GM19043 (cell line): ENCODE data around the gene CRACR2A.

Experiments
- ATAC-seq: cut with Tn5 transposase; IDR thresholded peaks from one replicate; pipeline ENCODE4 v1.9.1; 2021; ENCODE audit warnings: low read depth; ENCODE audit not compliant: unreplicated experiment

The CRACR2A gene

GRCh38 chr12:3628629-3629028, 124.3 kb downstream of the CRACR2A start:
- no peak for ATAC-seq

DNA sequence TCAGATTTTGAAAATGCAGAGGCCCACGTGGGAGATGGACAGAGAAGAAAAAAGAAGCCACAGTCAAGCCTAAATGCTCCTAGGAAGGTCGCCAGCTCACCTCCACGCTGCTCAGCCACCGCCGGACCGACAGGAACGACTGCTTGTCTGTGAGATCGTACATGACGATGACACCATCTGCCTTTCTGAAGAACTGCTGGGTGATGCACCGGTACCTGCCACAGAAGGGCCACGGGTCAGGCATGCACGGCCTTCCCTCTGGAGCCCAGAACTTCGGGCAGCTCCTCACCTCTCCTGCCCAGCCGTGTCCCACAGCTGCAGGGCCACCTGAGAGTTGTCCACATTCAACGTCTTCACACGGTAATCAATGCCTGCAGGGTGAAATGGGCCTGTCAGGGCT, 125.6 kb downstream of the CRACR2A start:
- no peak for ATAC-seq

- no peak for ATAC-seq
These were observed 128.6 kb downstream of the CRACR2A start for GRCh38 chr12:3624273-3624672.

GRCh38 chr12:3622822-3623690, 129.9 kb downstream of the CRACR2A start:
- no peak for ATAC-seq

DNA sequence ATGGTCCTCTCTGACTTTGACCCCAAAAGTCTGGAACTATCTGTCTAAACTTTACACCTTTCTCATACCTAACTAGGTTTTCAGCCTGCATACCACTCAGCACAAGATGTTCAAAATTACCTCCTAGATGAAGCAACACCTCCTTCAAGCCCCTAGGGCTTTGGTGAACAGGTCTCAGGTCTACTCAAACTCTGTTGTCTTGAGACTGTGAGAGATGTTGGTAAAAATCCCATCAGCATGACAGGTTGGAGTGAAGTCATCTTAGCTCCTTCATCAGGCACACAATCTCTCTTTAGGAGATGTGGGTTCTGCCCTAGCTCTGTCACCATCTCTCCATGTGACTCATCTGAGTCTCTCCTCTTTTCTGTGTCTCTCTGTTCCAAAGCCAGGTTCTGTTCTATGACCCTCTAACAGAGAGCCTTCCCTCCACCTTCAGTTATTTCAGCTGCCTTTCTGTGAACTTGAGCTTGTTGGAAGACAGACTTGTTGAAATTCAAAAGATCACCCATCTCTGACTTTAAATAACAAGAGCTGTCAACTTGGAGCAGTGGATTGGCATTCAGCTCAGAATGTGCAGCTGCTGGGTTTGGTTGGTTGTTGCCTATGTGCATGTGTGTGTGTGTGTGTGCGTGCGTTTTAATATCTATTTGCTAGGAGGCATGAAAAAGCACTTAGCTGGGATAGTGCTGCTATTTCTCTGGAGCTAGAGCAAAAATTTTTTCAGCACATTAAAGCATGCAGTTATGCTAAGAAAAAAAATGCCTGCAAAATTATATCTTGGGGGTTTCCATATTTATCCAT, 130.7 kb downstream of the CRACR2A start:
- ATAC-seq: no peak

- no peak for ATAC-seq
These were observed 132.1 kb downstream of the CRACR2A start for GRCh38 chr12:3620856-3621255.

- ATAC-seq: no peak
These were observed 135.3 kb downstream of the CRACR2A start for GRCh38 chr12:3617565-3617964.

GRCh38 chr12:3615862-3616261, 137.0 kb downstream of the CRACR2A start:
- no peak for ATAC-seq

- no peak for ATAC-seq
These were observed 138.0 kb downstream of the CRACR2A start for GRCh38 chr12:3614806-3615466.

- no peak for ATAC-seq
These were observed 139.1 kb downstream of the CRACR2A start for GRCh38 chr12:3613641-3614395.

GRCh38 chr12:3611860-3612703, 140.8 kb downstream of the CRACR2A start:
- no peak for ATAC-seq

- ATAC-seq: no peak
These were observed 145.1 kb downstream of the CRACR2A start for GRCh38 chr12:3607821-3608220.

DNA sequence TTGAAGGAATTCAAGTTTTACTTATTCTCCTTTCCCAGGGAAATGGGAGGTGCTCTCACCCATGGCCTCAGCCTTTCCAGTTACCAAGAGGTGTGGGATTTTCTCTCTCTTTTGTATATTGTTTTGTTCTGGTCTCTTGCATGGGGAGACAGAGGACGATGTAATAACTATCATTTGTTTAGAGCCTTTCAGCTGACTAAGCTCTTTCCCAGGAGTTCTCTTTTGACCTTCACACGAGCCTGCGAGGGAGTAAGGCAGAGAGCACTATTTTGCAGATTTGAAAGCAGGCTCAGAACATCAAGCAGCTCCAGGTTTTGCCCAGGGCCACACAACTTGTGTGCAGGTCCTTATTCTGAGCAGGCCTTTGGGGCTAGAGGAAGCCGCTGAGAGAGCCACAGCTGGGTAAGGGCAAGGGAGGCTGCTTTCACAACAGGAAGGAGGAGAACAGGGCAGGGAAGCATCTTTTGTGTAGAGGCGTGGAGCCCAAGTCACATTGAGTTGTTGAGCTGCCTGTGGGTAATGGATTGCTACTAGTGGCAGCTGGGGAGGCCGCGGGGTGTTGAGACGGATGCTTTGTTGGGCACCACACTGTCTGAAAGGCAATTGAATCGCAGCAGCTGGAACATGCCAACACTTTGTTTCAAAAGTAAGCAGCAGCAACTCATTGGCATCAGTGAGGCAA, 145.7 kb downstream of the CRACR2A start:
- ATAC-seq: no peak

GRCh38 chr12:3606128-3606527, 146.8 kb downstream of the CRACR2A start:
- no peak for ATAC-seq

- ATAC-seq: no peak
These were observed 147.2 kb downstream of the CRACR2A start for GRCh38 chr12:3605692-3606091.

DNA sequence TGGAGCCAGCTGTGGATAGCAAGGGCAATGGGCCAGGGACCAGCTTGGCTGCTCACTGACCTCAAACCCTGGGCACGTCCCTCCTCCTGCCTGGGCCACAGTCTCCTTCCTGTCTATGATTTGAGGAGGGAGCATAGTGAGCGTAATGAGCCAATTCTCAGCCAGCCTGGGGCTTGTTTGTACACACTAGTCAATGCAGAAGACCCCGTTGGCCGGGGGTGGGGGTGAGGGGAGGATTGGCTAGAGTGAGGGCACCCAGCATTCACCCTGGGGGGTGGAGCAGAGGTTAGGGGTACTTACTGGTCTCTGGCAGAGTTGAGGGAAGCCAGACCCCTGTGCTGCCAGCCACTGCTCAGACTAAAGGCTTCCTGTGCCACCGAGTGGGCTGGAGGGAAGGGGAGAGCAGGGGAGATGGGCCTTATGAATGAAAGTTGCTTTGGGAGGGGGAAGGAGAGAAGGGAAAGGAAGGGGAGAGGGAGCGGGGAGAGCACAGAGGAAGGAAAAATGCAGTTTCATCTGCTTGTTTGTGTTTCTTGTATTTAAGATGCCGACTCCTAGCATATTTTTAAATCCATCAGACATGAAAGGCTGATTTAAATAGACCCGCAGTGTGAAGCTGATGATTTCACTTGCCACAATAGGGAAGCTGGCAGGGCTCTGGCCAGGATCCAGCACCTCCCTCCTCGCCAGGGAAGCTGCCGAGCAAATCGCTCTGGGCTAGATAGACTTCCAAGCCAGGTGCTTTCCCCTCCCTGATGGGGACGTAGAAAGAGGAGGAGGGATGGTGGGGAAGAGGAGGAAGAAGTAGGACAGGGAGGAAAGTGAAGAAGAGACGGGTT, 147.9 kb downstream of the CRACR2A start:
- no peak for ATAC-seq

DNA sequence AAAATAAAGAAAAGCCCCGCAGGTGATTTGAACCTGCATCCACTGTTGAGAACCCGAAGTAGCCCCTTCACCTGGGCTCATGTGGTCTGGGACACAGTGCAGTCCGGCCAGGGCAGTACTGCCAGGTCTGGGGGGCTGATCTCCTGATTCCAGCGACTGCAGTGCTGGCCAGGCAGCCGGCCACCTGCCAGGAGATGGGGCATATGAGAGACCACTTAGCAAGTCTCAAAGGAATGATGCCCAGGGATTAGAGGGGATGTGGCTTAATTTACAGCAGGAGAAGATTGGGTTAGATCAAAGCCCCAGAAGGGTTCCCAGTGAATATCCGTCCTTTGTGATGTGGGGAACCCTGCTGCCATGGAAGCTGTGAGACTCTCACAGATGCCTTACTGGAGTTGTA, 148.6 kb downstream of the CRACR2A start:
- ATAC-seq: no peak

GRCh38 chr12:3603576-3603975, 149.3 kb downstream of the CRACR2A start:
- no peak for ATAC-seq
